Loucy (cell line): ENCODE results near the gene GLI1.

Experiments
- CTCF ChIP-seq: fragments of 200-600 bp; sonication (generic); conservative IDR thresholded peaks from 2 replicates; pipeline ENCODE4 v1.5.1; 2014; ENCODE audit warnings: mild to moderate bottlenecking, antibody characterized with exemption, low read length
- EZH2phosphoT487 ChIP-seq: fragments of 200-600 bp; IDR thresholded peaks from 2 replicates; pipeline ENCODE4 v1.6.1; 2018; ENCODE audit warnings: antibody characterized with exemption, mild to moderate bottlenecking, moderate library complexity, borderline replicate concordance

GRCh38 chr12:57485695-57486094 lies 26.1 kb downstream of the GLI1 start:
- TF ChIP-seq CTCF (no peak), EZH2phosphoT487 (no peak)
